Measurements from ENCODE around the gene SST.

SST gene

DNA sequence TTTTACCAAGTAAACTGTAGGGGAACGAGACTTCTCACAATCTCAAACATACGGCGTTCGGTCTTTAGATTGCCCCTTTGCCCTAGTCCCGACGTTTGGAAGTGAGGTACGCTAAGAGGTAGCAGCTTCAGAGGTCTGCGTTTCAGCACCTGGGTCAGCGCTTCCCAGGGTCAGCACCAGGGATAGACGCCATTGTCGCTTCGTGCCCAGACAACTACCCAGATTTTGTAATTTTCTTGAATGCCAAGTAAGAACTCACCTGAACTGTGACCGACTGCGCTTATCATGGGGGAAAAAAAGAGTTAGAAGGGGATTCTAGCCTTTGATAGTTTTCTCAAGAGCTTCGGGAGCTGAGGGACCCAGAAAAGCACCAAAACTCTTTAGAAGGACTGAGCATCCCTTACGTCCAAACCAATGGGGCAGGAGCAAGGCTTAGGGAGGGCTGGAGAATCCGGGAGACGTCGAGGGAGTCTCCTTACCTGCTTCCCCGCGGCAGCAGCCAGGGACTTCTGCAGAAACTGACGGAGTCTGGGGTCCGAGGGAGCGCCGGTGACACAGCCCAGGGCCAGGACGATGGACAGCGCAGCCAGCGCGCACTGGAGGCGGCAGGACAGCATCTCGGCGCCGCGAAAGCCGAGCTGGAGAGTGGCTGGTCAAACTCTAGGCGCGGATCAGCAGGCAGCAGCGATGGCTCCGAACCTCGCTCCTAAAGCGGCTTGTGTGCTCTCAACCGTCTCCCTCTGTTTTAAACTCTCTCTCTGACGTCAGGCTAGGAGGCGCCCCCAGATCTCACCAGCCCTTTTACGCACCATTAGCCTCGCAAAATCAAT lies at the start of gene SST:
TSS of gene SST (minus strand) at position 720 of the 830 bp plus-strand sequence. CDS start at position 617, 103 bp downstream.
- DNase-seq, result no peak

DNA sequence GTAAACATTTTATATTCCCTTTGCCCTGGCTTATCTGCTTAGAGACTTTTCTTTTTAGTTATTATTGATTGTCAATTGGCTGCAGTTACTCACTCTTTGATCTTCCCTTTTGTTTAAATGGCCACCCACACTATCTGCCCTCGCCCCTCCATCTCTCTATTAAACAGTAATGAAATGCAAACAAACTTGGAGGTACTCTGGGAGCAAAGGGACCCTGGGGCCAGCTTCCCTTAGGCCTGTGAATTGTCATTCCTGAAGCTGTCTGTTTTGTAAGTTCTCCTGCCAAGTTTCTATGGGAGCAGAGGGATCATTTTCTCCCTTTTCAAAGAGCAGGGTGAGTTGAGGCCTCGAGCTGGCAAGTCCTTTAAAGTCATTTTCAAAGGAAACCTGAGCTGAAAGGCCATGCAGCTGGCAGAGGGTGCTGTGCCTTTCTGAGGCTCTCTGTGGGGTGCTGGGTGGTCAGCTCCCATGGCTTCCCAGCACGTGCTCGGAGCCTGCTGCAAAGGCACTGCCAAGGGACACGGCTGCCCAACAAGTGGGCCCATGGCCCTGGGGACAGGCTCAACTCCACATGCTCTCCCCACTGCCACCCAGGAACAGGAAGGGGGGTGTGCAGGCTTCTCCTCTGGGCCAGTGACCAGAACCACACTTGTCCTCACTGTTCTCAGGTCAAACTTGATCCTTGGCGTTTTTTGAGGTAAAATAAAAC lies 49.6 kb upstream of the SST start:
- DNase-seq, result no peak

DNA sequence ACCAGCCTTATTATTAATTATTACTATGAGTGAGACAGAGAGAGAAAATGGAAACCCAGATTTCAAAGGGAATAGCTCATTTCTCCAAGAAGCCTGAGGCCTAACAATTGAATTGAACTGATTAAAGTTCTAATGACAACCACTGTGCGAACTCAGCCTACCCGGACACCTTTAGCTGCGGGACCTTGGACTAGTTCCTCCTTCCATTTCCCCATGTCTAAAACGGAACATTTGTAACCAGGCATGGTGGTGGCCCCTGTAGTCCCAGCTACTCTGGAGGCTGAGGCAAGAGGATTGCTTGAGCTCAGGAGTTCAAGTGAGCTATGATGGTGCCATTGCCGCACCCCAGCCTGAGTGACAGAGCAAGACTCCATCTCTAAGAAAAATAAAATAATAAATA lies 48.6 kb upstream of the SST start:
- DNase-seq, result no peak

DNA sequence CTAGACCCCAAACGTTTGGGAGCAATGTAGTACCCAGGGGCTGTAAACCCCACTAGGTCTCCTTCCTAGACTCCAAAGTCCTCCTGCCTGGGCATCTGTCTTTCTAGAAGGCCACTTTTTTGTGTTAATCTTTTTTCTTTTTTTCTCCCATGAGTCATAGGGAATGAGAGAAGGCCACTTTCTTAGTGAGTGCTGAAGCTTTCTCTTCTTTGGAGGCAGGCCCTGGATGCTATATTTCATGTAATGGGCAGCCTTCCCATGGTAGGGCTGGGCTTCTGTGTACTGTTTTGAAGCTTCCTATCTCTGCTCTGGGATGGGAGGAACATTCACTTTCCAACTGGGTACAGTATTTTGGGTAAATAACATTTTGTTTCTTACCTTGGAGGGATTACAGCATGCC lies 47.4 kb upstream of the SST start:
- DNase-seq, result no peak

DNA sequence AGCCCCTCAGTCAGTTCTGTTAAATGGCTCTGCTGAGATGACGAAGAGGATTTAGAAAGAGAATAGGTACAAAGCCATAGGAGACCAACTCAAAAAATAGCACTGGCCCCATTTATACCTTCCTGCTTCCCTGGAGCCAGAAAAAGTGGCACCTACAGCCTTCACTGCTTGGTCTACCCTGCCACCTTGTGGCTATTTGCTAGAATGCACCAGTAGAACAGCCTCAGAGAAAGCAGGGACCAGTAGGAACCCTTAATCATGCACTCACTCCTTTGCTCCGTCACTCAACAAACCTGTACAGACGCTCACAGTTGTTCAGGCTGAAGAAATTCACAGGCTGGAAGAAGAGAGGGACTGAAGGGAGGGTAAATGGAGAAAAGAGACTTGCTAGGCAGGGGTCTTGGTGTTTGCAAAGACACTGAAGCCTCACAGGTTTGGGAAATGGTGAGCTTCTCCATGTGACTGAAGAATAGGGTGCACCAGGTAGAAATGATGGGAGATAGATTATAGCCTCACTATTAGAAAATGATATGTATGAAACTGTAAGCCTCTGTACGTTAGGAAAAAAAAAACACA lies 44.3 kb upstream of the SST start:
- peak; percentile 48 for DNase-seq

DNA sequence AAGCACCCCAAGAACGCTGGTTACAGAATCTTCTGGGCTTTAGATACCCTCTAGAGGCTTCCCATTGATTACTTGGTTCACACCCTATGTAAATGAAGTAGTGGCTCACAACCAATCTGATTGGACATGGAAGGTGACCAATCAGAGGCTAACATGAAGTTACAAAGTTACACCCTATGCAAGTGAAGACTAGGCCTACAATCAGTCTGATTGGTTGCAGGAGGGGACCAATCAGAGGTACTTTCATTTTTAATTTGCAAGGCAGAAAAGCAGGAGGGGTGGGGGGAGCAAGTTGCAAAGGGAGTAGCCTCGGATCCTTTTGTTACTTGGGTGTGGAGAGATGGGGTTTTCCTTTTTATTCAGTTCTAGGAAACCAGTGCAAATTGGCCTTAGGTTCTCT lies 43.3 kb upstream of the SST start:
- no peak for DNase-seq

DNA sequence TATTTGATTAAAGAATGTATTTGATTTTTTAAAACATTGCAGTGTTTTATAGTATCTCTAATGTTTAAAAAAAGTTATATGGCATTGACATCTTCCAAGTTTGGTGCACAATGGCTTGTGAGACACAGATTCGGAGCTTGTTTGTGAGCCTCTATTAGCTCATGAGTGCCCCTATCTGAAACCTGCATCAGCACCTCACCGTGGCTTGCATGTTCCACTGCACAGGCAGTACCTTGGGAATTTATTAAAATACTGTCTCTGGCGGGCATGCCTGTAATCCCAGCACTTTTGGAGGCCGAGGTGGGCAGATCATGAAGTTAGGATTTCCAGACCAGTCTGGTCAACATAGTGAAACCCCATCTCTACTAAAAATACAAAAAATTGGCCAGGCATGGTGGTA lies 39.0 kb upstream of the SST start:
- no peak for DNase-seq

DNA sequence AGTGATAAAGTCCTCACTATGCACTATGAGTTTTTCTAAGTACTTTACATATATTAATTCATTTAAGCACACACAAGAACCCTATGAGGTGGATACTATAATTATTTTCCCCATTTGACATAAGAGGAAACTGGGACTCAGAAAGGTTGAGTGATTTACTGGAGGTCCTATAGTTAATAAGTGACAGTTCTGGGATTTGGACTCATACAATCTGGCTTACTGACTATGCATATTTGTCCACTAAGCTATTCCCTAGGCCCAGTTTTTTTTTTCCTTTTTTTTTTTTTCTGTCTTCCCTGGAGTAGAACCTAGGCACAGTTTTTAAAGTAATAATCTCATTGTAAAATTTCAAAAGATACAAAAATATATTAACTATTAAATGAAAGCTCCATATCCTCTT lies 38.5 kb upstream of the SST start:
- no peak for DNase-seq

DNA sequence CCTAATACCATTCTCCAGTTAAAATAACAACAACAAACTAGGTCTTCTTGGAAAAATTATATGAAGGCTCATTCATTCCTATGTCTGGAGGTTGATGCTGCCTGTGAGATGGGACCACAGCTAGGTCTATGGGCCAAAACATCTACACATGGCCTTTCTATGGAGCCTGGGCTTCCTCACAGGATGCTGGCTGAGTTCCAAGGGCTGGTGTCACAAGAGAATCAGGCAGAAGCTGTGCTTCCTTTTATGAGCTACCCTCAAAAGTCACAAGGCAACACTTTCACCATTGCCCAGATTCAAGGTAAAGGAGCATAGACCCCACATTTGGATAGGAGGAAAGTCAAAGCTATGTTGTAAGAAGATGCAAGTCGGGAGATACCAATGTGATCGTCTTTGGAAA lies 36.8 kb upstream of the SST start:
- DNase-seq, result no peak

DNA sequence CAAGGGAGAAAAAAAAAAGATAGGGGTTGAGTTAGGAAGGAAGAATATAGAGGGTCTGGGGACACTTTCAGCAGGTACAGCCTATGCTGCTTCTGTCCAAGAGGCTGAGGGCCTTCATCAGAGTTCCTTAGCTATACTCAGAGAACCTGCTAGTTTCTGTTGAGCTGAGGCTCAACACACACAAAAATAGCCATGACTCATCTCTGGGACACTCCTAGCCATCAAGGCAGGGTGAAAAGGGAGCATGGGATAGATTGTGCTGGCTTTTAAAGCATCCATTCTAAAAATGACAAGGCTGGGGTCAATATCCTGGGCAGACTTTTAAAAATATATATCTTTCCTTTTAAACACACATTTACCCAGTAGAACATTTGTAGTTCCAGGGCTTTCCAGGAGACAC lies 35.0 kb upstream of the SST start:
- DNase-seq, result no peak

DNA sequence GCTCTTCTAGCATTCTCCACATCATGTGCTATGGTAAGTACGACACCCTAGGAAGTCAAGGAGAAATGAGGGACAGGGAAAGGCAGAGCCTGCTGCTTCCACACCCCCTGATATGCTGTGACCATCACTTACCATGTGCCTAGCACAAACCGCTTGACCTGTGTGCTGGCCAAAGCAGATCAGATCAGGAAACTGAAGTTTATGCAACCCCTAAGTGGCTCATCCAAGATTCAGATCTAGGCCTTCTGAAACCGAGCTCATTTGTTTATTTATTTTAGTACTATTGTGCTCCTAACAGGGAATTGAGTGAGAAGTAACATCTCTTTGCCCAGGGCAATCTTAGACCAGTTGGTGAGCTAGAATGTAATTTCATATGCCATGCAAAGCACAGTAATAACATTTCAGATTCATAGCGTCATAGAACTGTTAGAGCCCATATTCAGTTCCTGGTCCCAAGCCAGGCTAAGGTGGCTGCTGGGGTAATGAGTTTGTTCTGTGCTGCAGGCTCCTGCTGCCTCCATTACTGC lies 32.4 kb upstream of the SST start, which contains the start of gene RTP2:
TSS of gene RTP2 (minus strand) at position 51 of the 527 bp plus-strand sequence. CDS start 429 bp downstream, outside the sequence.
- DNase-seq, result no peak

DNA sequence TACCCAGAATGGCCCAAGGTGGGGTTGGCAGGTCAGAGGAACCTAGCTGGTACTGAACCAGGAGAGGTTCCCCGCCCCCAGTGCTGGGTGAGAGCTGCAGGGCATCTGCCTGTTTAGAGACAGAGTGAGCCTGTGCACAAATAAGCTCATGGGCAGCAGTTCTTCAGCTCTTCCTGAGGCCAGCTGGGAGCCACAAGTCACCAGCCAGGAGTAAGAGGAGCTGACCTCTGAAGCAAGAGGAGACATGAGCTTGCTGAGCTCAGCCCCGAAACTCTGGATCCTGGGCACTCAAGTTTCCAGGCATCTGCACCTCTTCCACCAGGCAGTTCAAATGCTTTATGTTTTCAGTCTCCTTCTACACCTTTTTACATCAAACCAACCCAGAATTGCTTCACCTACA lies 30.1 kb upstream of the SST start:
- DNase-seq, result no peak

DNA sequence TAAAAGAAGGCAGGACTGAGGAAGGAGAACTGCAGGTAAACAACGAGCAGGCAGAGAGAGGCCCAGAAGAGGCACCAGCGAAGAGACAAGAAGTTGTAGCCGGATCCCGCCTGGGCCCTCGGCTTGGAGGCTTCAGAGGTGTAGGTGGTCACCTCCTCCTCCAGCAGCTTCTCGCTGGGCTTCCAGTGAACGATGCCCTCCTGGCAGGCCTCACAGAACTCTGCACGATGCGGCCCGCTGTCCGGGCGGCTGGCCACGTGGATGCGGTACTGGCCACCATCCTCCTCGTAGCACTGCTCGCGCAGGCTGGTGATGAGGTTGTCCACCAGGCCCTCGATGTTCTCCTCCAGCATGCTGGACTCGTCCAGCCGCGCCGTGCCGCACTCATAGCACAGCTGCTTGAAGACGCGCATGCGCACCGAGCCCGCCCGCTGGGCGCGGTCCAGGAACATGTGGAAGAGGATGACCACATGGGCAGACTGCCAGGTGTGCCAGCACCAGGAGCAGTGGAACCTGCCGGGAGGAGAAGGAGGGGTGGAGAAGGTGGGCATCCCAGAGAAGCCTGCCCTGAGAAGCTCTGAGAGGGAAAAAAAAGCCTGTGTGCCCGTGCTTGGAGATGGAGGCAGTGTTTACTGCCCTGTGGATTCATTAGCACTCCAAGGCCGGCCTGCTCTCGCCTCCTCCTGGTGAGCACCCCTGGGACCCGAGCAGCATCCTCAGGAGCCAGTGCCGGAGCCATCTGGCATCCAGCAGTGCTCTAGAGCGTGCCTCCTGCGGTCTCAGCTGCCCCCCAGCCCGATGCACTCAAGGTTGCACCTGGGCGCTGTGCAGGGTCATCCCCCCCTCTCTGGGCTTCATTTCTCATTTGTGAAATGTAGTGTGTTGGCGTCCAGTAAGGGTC lies 28.6 kb upstream of the SST start:
- no peak for DNase-seq

DNA sequence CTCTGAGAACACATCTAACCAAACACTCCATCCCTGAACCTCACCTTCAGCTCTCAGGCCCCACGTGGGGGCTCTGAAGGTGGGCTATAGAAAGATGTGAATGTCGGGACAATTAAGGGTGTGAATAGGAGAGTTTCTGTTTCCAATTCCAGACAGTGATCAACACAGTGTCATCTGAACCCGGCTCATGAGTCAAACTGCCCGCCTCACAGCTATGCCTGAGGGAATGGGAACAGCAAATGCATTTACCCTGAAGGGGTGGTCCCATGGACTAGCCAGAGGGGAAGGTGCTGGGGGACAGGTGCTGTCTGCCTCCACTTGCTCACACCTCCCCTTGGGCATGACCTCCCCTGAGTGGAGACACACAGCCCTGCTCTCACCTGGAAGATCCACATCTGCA lies 25.8 kb upstream of the SST start:
- no peak for DNase-seq

DNA sequence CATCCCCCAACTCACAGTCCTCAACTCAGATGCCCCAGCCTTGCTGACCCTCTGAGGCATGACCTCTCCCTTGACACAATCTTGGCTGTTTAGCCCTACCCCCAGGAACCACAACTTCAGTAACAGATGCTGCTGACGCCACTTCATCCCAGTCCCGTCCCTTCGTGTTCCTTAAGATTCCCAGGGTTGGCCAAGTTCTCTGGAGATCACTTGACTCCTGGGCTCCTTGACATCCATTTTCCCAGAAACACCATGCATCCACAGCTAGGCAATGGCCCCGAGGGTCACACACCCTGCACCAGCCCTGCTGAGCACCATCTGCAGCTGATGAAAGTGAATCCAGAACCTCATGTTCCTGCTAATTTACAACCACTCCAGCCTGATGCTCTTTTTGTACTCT lies 25.3 kb upstream of the SST start:
- no peak for DNase-seq

DNA sequence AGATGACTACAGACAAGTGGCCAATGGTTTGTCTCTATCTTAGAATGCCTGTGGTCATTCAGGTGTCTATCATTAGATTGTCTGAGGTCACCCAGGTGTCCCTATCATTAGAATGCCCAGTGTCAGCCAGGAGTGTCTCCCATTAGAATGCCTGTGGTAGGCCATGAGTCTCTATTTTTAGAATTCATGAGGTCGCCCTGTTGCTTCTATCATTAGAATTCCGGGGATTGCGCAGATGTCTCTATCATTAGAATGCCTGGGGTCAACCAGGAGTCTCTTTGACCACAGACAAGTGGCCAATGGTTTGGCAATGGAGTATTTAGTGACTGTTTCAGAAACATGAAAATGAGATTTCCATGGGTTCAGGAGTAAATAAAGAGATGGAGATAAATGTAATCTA lies 24.6 kb upstream of the SST start:
- DNase-seq, result no peak

DNA sequence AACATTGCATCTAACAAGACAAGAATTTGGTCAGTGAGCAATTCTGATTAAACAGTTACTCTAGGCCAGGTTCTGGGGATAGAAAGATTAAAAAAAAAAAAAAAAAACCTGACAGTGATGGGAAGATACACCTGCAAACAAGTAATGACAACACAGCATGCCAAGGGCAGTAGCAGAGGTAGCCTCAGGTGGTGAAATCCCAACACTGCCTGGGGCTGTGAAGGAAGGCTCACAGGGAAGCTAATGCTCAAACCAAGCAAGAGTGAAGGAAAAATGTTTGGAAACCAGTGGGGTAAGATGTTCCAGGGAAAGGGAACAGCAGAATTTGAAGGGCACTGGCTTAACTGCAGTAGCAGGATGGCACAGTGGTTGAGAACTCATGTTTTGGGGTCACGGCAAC lies 23.2 kb upstream of the SST start:
- DNase-seq, result no peak

DNA sequence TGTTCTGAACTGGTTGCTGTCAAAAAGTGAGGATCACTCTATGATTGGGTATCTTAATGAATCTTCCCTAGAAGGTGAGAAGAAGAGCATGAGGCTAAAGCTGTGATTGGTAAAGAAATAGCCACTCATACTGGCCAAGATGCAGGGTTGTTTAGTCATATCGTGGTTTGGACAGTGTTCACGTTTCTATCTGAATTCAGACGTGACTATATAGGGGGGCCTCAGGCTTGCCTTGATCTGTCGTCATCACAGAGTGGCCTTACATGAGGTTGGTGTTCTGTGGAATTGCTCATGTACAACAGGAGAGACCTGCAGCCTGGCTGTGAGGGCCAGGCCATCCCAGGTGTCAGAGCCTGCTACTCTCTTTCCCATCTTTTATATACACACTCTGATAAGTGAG lies 19.8 kb upstream of the SST start:
- DNase-seq, result no peak

DNA sequence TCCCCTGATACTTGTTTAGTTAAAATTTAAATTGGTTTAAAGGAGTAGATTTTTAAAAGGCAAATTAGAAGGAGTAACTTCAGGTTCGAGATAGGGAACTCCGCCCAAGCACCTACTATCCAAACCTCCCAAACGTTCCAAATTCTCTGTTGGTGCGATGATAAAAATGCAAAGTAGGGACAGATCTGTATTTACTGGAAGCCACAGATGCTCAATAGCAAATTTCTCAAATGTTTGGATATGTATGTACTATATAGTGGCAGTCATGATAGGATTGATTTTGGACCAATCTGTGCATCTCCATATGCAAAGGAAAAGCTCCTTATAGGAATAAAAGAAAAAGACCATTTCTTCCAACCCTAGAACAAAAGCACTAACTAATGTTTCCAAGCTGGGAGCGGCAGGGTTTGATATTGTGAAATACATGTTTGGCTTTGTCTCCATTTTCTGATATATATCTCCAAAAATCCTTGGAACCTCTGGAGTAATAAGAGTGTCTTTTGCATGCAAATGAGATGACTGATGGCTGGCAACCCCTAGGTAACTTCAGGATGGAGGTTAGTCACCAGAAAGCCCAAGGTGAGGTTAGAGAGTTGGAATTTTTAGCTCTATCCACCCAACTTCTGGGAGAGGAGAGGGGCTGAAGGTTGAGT lies 16.6 kb upstream of the SST start:
- DNase-seq, result no peak

DNA sequence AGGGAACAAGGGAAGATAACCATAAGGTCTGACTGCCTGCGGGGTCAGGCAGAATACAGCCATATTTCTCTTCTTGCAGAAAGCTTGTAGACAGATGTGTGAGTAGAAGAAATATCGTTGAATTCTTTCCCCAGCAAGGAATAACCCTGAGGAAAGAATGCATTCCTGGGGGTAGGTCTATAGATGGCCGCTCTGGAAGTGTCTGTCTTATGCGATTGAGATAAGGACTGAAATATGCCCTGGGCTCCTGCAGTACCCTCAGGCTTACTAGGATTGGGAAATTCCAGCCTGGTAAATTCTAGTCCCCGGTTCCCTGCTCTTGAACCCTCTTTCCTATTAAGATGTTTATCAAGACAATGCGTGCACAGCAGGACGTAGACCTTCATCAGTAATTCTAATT lies 15.8 kb upstream of the SST start:
- DNase-seq, result no peak

DNA sequence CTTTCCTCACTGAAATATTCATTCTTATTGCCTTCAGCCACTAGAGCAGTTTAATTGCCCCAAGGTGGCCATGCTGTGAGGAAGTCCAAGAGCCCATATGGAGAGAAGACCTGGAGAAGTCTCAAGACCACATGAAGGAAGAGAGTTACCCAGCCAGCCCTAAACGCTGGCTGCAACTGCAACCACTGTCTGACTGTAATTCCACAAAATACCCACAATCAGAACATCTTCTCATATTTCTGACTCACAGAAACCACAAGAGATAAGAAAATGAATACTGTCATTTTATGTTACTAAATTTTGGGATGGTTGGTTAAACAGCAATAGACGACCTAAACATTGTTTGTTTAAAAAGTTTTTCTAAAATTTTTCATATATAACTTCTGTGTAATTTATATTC lies 14.7 kb upstream of the SST start:
- DNase-seq, result no peak

DNA sequence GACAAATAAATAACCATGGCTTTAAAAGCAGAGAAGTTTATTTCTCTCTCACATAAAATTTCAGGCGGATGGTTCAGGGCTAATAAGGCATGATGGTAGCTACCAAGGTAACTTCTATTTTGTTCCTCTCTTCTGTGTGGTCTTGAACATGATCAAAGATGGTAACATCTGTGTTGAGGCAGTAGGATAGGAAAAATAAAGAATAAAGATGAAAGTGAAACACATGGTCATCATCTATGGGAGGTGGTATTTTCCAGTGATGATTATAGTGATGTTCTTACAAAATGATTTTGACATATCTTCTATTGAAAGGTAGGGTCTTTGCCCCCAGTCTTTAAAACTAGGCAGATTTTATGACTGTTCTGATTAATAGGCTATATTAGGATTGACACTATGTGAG lies 14.2 kb upstream of the SST start:
- DNase-seq, result no peak

Measured in activated effector memory CD4-positive, alpha-beta T cell treated with Interleukin-2 at 50 U/mL for 16 hours (primary cell).